ENCODE measurements around the gene ZSCAN30.

DNA sequence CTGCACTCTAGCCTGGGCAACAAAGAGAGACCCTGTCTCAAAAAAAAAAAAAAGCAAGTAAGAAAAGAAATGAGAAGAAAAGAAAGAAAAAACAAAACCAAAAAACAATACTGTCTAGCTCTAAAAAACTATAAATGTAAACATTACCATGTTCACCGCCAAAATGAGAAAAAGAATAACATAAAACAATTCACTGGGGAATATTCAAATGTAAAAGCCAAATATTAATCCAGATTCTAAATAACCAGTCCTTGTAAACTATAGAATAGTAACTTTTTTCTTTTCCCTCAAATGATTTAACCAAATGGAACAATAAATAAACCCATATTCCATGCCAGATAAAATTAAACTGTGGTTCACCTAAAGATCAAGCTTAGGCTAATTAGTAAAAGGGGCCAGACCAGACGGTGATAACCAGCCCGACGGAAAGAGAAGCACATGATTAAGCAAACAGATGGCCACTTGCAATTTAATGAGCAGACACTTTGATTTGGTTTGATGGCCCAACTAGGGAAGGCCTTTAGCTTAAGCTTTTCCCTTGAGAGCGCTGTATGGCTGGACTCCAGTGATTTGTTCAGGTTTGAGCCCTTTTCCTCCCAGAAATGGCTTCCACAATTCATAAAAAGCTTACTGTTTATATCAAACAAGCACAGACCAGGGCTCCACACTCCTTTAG, 88.6 kb downstream of the ZSCAN30 start:
- TF ChIP-seq, protein P1, sequence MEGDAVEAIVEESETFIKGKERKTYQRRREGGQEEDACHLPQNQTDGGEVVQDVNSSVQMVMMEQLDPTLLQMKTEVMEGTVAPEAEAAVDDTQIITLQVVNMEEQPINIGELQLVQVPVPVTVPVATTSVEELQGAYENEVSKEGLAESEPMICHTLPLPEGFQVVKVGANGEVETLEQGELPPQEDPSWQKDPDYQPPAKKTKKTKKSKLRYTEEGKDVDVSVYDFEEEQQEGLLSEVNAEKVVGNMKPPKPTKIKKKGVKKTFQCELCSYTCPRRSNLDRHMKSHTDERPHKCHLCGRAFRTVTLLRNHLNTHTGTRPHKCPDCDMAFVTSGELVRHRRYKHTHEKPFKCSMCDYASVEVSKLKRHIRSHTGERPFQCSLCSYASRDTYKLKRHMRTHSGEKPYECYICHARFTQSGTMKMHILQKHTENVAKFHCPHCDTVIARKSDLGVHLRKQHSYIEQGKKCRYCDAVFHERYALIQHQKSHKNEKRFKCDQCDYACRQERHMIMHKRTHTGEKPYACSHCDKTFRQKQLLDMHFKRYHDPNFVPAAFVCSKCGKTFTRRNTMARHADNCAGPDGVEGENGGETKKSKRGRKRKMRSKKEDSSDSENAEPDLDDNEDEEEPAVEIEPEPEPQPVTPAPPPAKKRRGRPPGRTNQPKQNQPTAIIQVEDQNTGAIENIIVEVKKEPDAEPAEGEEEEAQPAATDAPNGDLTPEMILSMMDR (IDR thresholded peaks at IDR 0.05; ENCODE audit: poor library complexity, severe bottlenecking) = no peak
- TF ChIP-seq EP300 (conservative IDR thresholded peaks at IDR 0.05; ENCODE audit: poor library complexity, severe bottlenecking) (no peak), TAF1 (IDR thresholded peaks at IDR 0.05; ENCODE audit: low read depth) (no peak), EZH2 (IDR thresholded peaks at IDR 0.05; ENCODE audit: borderline replicate concordance, insufficient read depth, low read length, poor library complexity, severe bottlenecking) (no peak), POLR2AphosphoS5 (IDR thresholded peaks at IDR 0.05) (no peak), RAD21 (conservative IDR thresholded peaks at IDR 0.05) (no peak)

Data from neural cell (in vitro differentiated cells).